ENCODE data around the gene RYR1. TPM values are rescaled to one million over a fixed set of nuclear protein-coding genes. Genes with fewer than 3 reads are reported as not detected.

The RYR1 gene
- total RNA-seq = 1 to 10 TPM; 3.6 to 3.9 TPM
- polyA plus RNA-seq (ENCODE audit: insufficient read length in 6 of 6) = 1 to 10 TPM; 1.5 to 5.8 (median 3.5) TPM
- long read RNA-seq, donor 1 = 0 reads
- long read RNA-seq, donor 2 = 0 reads
- long read RNA-seq, donor 3 = 0 reads
- long read RNA-seq, donor 4 = 0 reads
- long read RNA-seq, donor 5 = 0 reads
- long read RNA-seq, donor 6 = 0 reads
- long read RNA-seq, donor 7 = 0 reads
- long read RNA-seq, donor 8 = 0 reads
- long read RNA-seq, donor 9 = 0 reads
- long read RNA-seq, donor 10, partial matches to known transcripts = 0 of 1 reads
- long read RNA-seq, donor 10, other reads (novel, unspliced or antisense) = 1 of 1 reads
- long read RNA-seq, donor 11 = 0 reads
- long read RNA-seq, donor 12 = 0 reads

GRCh38 chr19:38433268-38433733 lies at the start of gene RYR1:
Gene RYR1 (plus strand): TSS chr19:38433691. CDS start chr19:38433830, 139 bp downstream.
- intact Hi-C loops (cut with DNase I) = no loop called here
- ATAC-seq (peak; percentile 78), DNase-seq (peak in 3 of 4 donors; percentile 20 to 94 (median 69))
- Histone ChIP-seq H3K27ac (no peak within 1 kb of the TSS), H3K4me3 (no peak within 1 kb of the TSS), H3K9me3 (no peaks in the 10 kb centered on the region), H3K36me3 (no peaks in the 10 kb centered on the region), H3K4me1 (peaks cover 0 to 11% of the 10 kb centered on the region in 2 donors), H3K27me3 (peaks cover 12 to 68% of the 10 kb centered on the region in 2 donors)
- TF ChIP-seq CTCF (IDR thresholded peaks at IDR 0.05) = no peak

- Histone ChIP-seq H3K27ac (no peak overlapping the region), H3K4me1 (peaks cover 10 to 34% of the 10 kb centered on the region in 2 donors), H3K27me3 (peaks cover 0 to 43% of the 10 kb centered on the region in 2 donors), H3K36me3 (peaks cover 0 to 76% of the 10 kb centered on the region in 2 donors), H3K9me3 (no peaks in the 10 kb centered on the region), H3K4me3 (no peak overlapping the region)
- TF ChIP-seq CTCF (IDR thresholded peaks at IDR 0.05) = no peak
- ATAC-seq = no peak
- no peak for DNase-seq
- intact Hi-C loops (cut with DNase I) = no loop called here
Observed at GRCh38 chr19:38383743-38384142, 49.7 kb upstream of the RYR1 start.

GRCh38 chr19:38384209-38385027 lies 49.1 kb upstream of the RYR1 start:
- TF ChIP-seq CTCF (IDR thresholded peaks at IDR 0.05) = no peak
- ATAC-seq = no peak
- Histone ChIP-seq H3K9me3 (no peaks in the 10 kb centered on the region), H3K4me3 (no peak overlapping the region), H3K27me3 (peaks cover 0 to 49% of the 10 kb centered on the region in 2 donors), H3K36me3 (peaks cover 0 to 69% of the 10 kb centered on the region in 2 donors), H3K4me1 (peaks cover 17 to 40% of the 10 kb centered on the region in 2 donors), H3K27ac (no peak overlapping the region)
- no peak for DNase-seq
- intact Hi-C loops (cut with DNase I) = no loop called here

GRCh38 chr19:38385057-38385803 lies 48.3 kb upstream of the RYR1 start:
- intact Hi-C loops (cut with DNase I) = no loop called here
- Histone ChIP-seq H3K27ac (no peak overlapping the region), H3K36me3 (peaks cover 0 to 61% of the 10 kb centered on the region in 2 donors), H3K4me3 (no peak overlapping the region), H3K4me1 (peaks cover 17 to 42% of the 10 kb centered on the region in 2 donors), H3K27me3 (peaks cover 0 to 57% of the 10 kb centered on the region in 2 donors), H3K9me3 (no peaks in the 10 kb centered on the region)
- no peak for TF ChIP-seq CTCF (IDR thresholded peaks at IDR 0.05)
- peak in 1 of 4 donors; percentile 78 for DNase-seq
- ATAC-seq = no peak

Data from left lung (tissue), 14 donors.